ENCODE results near the gene UNC13D. TPM values are rescaled to one million over a fixed set of nuclear protein-coding genes. Genes with fewer than 3 reads are reported as not detected.

Gene UNC13D
- total RNA-seq, 1 donor from 2014 or later, result 4.7 TPM

DNA sequence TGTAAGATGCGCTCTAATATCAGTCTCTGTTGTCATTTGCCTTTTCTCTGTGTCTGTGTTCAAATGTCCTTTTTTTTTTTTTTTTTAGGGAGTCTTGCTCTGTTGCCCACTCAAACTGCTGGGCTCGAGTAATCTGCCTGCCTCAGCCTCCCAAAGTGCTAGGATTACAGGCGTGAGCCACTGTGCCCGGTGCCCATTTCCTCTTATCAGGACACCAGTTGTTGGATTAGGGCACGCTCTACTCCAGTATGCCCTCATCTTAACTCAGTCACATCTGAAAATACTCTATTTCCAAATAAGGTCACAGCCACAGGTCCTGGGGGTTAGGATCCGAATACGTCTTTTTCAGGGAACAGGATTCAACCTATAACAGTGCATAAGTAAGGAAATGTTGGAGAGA, 36.1 kb upstream of the UNC13D start:
- no peak for DNase-seq (ENCODE audit: low read depth)
- H3K27me3 ChIP-seq (ENCODE audit: control insufficient read depth, insufficient read depth, low read length), result no peaks in the 10 kb centered on the region
- TF ChIP-seq CTCF (IDR thresholded peaks at IDR 0.05; ENCODE audit: insufficient read depth, low read length, severe bottlenecking), result no peak
- no peaks in the 10 kb centered on the region for H3K36me3 ChIP-seq (ENCODE audit: control insufficient read depth, insufficient read depth, low read length)
- no peak overlapping the region for H3K4me3 ChIP-seq (ENCODE audit: low read depth, low read length)
- no peak for FAIRE-seq

- Histone ChIP-seq H3K4me3 (ENCODE audit: low read depth, low read length) (peak within 1 kb of the TSS; percentile 55), H3K27me3 (ENCODE audit: control insufficient read depth, insufficient read depth, low read length) (no peaks in the 10 kb centered on the region), H3K36me3 (ENCODE audit: control insufficient read depth, insufficient read depth, low read length) (peaks cover 1% of the 10 kb centered on the region)
- DNase-seq (ENCODE audit: low read depth) (peak; percentile 26), FAIRE-seq (no peak)
- TF ChIP-seq CTCF (IDR thresholded peaks at IDR 0.05; ENCODE audit: insufficient read depth, low read length, severe bottlenecking), result peak; percentile 27
Measured at GRCh38 chr17:75878174-75878998, 34.2 kb upstream of the UNC13D start, which contains the start of gene TRIM47. TSS of gene TRIM47 (minus strand) at chr17:75878581. CDS start at chr17:75878548, 33 bp downstream.

DNA sequence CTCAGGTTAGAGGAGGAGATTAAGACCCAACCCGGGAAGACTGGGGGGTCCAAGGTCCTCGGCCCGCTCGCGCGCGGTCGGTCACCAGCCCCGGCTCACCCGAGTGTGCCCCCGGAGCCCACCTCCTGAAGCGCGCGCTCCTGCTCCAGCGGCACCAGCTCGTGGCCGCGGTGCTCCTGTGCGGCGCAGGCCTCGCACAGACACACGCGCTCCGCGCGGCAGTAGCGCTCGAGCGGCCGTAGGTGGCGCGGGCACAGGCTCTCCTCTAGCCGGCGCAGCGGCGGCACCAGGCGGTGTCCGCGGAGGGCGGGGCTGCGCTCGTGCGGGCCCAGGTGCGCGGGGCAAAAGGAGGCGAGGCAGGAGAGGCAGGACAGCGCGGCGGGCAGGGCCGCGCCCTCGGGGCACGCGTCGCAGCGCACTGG, 33.6 kb upstream of the UNC13D start:
- Histone ChIP-seq H3K27me3 (ENCODE audit: control insufficient read depth, insufficient read depth, low read length) (no peaks in the 10 kb centered on the region), H3K4me3 (ENCODE audit: low read depth, low read length) (peak overlapping the region; percentile 55), H3K36me3 (ENCODE audit: control insufficient read depth, insufficient read depth, low read length) (peaks cover 1% of the 10 kb centered on the region)
- TF ChIP-seq CTCF (IDR thresholded peaks at IDR 0.05; ENCODE audit: insufficient read depth, low read length, severe bottlenecking), result peak; percentile 74
- DNase-seq (ENCODE audit: low read depth), result peak; percentile 56
- no peak for FAIRE-seq

DNA sequence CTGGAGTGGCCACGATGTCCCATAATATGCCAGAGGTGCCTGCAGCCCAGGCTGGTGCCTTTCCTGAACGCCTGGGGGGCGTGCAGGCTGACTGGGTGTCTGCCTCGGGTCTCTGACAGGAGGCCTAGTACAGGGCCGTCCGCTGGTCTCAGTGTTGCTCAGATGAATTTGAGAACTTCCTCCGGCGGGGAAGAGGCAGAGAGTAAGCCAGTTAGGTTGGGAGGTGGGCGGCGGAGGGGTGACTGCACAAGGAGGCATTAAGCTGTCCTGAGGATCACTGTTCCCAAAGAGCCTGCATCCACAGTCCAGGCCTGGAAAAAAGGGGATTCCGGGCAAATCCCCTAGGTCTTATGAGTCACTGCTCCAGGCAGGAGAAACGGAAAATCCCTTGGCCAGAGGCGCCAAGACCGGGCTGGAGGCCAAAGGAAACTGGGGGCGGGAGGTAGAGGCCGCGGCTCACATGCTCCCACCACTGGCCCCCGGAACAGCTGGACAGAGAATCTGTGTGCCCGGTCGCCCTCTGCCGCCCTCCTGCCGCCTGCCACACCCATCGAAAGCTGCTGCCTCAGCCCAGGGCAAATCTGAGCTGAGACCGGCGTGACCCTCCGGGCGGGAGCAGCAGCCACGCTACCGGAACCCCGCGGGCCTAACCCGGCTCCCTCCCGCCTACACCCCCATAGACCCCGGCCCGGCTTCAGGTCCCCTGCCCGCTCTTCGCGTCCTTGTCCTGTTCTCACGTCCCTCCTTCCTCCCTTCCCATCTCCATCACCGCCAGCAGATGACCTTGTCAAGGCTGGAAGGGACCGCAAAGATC, 32.9 kb upstream of the UNC13D start:
- no peaks in the 10 kb centered on the region for H3K27me3 ChIP-seq (ENCODE audit: control insufficient read depth, insufficient read depth, low read length)
- no peak for TF ChIP-seq CTCF (IDR thresholded peaks at IDR 0.05; ENCODE audit: insufficient read depth, low read length, severe bottlenecking)
- peaks cover 1% of the 10 kb centered on the region for H3K36me3 ChIP-seq (ENCODE audit: control insufficient read depth, insufficient read depth, low read length)
- peak overlapping the region; percentile 55 for H3K4me3 ChIP-seq (ENCODE audit: low read depth, low read length)
- FAIRE-seq, result no peak
- DNase-seq (ENCODE audit: low read depth), result peak; percentile 83

DNA sequence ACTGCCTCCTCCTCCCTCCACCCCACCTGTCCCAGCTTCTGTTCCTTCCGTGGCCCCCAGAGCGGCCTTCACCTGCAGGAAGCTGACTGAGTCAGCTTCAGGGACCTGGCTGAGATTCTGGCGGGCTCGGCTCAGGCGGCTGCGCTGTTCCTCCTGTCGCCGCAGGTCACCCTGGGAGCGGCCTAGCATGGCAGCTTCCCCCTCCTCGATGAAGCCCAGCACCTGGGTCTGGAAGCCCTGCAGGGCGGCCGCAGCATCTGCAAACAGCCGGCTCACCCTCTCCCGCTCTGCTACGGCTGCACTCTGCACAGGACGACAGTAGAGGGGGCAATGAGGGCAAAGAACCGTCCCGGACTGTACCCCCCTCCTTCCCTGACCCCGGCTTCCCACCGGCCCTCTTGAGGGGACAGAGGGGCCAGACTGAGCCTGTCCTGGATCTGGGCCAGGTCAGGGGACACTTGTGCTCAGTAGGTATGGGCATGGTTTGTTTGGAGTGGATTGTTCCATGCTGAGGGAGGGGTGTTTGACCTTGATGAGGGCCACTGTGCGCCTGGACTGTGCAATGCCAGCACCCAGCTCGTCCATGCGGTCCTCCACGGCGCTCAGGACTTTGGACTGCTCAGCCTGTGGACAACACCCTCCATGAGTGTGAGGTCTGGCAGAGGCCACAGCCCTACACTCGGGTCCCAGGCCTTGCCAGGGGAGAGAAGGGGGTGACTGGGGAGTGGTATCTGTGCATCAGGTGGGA, 32.2 kb upstream of the UNC13D start:
- Histone ChIP-seq H3K4me3 (ENCODE audit: low read depth, low read length) (peak overlapping the region; percentile 55), H3K36me3 (ENCODE audit: control insufficient read depth, insufficient read depth, low read length) (peaks cover 1% of the 10 kb centered on the region), H3K27me3 (ENCODE audit: control insufficient read depth, insufficient read depth, low read length) (no peaks in the 10 kb centered on the region)
- TF ChIP-seq CTCF (IDR thresholded peaks at IDR 0.05; ENCODE audit: insufficient read depth, low read length, severe bottlenecking), result peak; percentile 33
- DNase-seq (ENCODE audit: low read depth) (peak; percentile 73), FAIRE-seq (no peak)
